ENCODE measurements around the gene EMC8. TPM values are rescaled to one million over a fixed set of nuclear protein-coding genes. Genes with fewer than 3 reads are reported as not detected.
"Not testable (repeated sequence)": the region's sequence is repeated elsewhere in the genome, so short reads cannot be mapped to it uniquely, and the experiment has no call there.

EMC8 gene
- total and polyA plus RNA-seq, 8 donors = 19.4 to 29.1 (median 25.3) TPM

- DNase-seq (no peak), ATAC-seq (no peak)
- Histone ChIP-seq H3K4me3 (no peak overlapping the region), H3K27me3 (peaks cover 0 to 27% of the 10 kb centered on the region in 2 donors), H3K36me3 (no peaks in the 10 kb centered on the region), H3K27ac (no peak overlapping the region), H3K9me3 (no peaks in the 10 kb centered on the region), H3K4me1 (peaks cover 0 to 3% of the 10 kb centered on the region in 2 donors)
- no peak for TF ChIP-seq CTCF (IDR thresholded peaks at IDR 0.05)
- intact Hi-C loops (cut with DNase I) = no loop called here
Measured at GRCh38 chr16:85839681-85840240, 40.4 kb upstream of the EMC8 start.

- no peaks in the 10 kb centered on the region for H3K36me3 ChIP-seq
- no peak overlapping the region for H3K4me3 ChIP-seq
- DNase-seq (no peak), ATAC-seq (no peak)
- H3K9me3 ChIP-seq = no peaks in the 10 kb centered on the region
- intact Hi-C loops (cut with DNase I) = no loop called here
- peaks cover 0 to 25% of the 10 kb centered on the region in 2 donors for H3K27me3 ChIP-seq
- no peak overlapping the region for H3K27ac ChIP-seq
- TF ChIP-seq CTCF (IDR thresholded peaks at IDR 0.05) = no peak
- no peaks in the 10 kb centered on the region for H3K4me1 ChIP-seq
Measured at GRCh38 chr16:85838876-85839585, 39.7 kb upstream of the EMC8 start.

GRCh38 chr16:85838381-85838780, 39.0 kb upstream of the EMC8 start:
- Histone ChIP-seq H3K36me3 (no peaks in the 10 kb centered on the region), H3K9me3 (no peaks in the 10 kb centered on the region), H3K27ac (no peak overlapping the region), H3K4me3 (no peak overlapping the region), H3K27me3 (peaks cover 0 to 28% of the 10 kb centered on the region in 2 donors), H3K4me1 (no peaks in the 10 kb centered on the region)
- intact Hi-C loops (cut with DNase I) = no loop called here
- DNase-seq (no peak), ATAC-seq (no peak)
- no peak for TF ChIP-seq CTCF (IDR thresholded peaks at IDR 0.05)

GRCh38 chr16:85837654-85838053, 38.3 kb upstream of the EMC8 start:
- H3K9me3 ChIP-seq; H3K4me1 ChIP-seq; DNase-seq; H3K36me3 ChIP-seq; ATAC-seq; H3K27ac ChIP-seq; H3K4me3 ChIP-seq; intact Hi-C loops (cut with DNase I): not testable (repeated sequence)
- peaks cover 0 to 35% of the 10 kb centered on the region in 2 donors for H3K27me3 ChIP-seq

- Histone ChIP-seq H3K9me3 (no peaks in the 10 kb centered on the region), H3K27me3 (peaks cover 0 to 42% of the 10 kb centered on the region in 2 donors), H3K4me1 (no peaks in the 10 kb centered on the region), H3K36me3 (no peaks in the 10 kb centered on the region), H3K27ac (no peak overlapping the region), H3K4me3 (no peak overlapping the region)
- intact Hi-C loops (cut with DNase I) = no loop called here
- TF ChIP-seq CTCF (IDR thresholded peaks at IDR 0.05) = no peak
- DNase-seq = peak in 1 of 4 donors; percentile 58
- peak; percentile 80 for ATAC-seq
Measured at GRCh38 chr16:85836706-85837582, 37.6 kb upstream of the EMC8 start.

Measured in left lung (tissue), 10 donors.